ENCODE measurements around the gene SRRM3.
"Not testable (repeated sequence)": the region's sequence is repeated elsewhere in the genome, so short reads cannot be mapped to it uniquely, and the experiment has no call there.

SRRM3 gene

GRCh38 chr7:76333511-76334101 is 131.9 kb downstream of the SRRM3 start:
- H3K4me3 ChIP-seq (ENCODE audit: low read length) = no peak overlapping the region
- DNase-seq (ENCODE audit: low read depth) = no peak
- no peak for TF ChIP-seq CTCF (conservative IDR thresholded peaks at IDR 0.05; ENCODE audit: low read length)

- no peak for TF ChIP-seq CTCF (conservative IDR thresholded peaks at IDR 0.05; ENCODE audit: low read length)
- no peak for DNase-seq (ENCODE audit: low read depth)
- no peak overlapping the region for H3K4me3 ChIP-seq (ENCODE audit: low read length)
These were observed 132.7 kb downstream of the SRRM3 start for GRCh38 chr7:76334320-76334967.

DNA sequence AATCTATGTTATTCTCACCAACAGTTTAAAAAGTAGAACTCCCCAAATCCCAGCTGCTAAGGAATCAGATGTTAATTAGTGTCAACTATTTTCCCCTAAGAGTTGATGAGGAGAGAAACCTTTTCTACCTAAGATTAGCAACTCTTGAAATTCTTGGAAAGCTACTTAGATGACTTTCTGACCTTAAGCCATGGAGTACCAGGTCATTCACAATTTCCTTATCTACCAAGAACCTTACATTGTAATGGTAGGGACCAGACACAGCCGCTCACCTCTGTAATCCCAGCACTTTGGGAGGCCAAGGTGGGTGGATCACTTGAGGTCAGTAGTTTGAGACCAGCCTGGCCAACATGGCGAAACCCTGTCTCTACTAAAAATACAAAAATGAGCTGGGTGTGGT is 133.7 kb downstream of the SRRM3 start:
- not testable (repeated sequence) for DNase-seq (ENCODE audit: low read depth); H3K4me3 ChIP-seq (ENCODE audit: low read length)

- no peak overlapping the region for H3K4me3 ChIP-seq (ENCODE audit: low read length)
- TF ChIP-seq CTCF (conservative IDR thresholded peaks at IDR 0.05; ENCODE audit: low read length) = no peak
- no peak for DNase-seq (ENCODE audit: low read depth)
These were observed 134.4 kb downstream of the SRRM3 start for GRCh38 chr7:76336094-76336493.

Data from AG10803 (cell line).